GDM1 (cell line): ENCODE data around the gene LUZP1.

Experiments used
- DNase-seq: peaks from one replicate; lab custom pipeline; 2025; lab: John Stamatoyannopoulos, UW

Gene LUZP1

DNA sequence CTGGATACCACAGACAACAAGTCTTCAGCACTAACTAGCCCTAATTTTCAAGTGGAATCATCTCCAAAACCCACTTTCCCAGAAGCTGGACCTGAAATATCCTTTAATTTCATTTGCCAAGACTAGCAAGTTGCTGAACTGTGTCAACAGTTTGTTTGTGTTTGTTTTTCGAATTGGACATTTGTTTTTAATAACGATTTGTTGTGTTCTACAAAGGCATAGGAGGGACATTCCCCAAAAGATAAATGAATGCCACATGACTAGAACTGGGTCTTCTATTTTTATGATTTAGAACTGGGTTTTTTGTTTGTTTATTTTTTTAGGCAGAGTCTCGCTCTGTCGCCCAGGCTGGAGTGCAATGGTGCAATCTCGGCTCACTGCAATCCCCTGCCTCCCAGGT lies 17.9 kb downstream of the LUZP1 start:
- DNase-seq = no peak

DNA sequence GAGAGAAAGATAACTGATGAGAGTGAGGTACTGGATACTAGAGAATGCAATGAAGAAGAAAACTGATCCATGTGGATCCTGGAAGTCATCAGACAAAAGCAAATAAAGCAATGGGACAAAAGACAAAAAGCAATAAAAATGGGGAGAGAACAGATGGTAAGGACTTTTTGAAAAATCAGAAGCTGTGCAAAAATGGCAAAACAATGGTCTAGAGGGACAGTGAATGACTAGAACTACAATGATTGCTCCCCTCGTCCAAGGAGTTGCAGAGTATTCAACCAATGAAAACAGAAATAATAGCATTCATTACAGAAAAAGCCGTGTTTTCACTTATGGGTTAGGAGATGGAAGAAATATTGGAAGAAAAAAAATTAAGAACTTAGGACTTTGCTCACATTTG lies 18.5 kb downstream of the LUZP1 start:
- no peak for DNase-seq

- DNase-seq = no peak
These were observed 19.5 kb downstream of the LUZP1 start for GRCh38 chr1:23149114-23149513.

DNA sequence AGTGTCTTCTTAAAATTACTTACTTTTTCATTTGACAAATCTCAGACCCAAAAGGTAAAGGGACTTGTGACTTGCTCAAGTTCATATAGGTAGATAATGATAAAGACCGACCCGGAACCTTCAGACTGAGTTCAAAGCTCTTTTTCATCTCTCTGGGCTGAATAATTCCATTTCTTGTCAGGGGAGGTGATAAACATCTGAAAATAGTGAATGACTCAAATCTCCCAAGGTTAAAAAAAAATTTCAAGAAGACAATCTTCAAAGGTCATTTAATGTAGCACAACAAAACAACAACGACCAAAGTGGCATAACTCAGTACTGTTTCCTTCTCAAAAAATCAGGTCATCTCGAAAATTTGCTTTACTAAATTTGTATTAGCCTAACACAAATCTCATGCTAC lies 20.6 kb downstream of the LUZP1 start:
- no peak for DNase-seq

GRCh38 chr1:23140940-23141596 lies 27.6 kb downstream of the LUZP1 start:
- DNase-seq = no peak

- no peak for DNase-seq
These were observed 33.4 kb downstream of the LUZP1 start for GRCh38 chr1:23135268-23135667.

- DNase-seq = no peak
These were observed 34.6 kb downstream of the LUZP1 start for GRCh38 chr1:23134055-23134454.

DNA sequence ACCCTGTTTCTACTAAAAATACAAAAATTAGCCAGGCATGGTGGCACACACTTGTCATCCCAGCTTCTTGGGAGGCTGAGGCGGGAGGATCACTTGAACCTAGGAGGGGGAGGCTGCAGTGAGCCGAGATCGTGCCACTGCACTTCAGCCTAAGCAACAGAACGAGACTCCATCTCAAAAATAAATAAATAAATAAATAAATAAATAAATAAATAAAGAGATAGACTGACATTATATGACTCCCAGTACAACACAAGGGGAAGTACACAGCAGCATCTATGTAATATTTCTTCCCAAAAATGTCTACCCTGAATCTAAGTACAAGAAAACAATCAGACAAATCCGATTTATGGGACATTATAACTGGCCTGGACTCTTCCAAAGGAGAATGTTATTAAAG lies 35.1 kb downstream of the LUZP1 start:
- no peak for DNase-seq

GRCh38 chr1:23132033-23132432 lies 36.6 kb downstream of the LUZP1 start:
- DNase-seq = no peak

DNA sequence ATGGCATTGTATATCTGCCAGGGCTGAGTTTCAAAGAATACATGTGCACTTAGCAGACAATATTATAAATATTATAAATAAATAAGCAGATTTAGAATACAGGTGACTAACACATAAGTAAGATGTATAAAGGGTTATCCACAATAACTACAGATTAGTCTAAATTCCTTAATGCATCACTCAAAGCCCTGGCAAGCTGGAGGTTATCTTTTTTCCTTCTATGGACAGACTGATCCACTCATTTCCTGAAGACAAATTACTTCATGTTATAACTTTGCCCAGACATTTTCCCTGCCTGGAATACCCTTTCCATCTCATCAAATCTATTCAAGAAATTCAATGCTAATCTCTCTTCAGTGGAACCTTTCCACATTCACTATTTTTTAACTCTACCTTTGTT lies 38.8 kb downstream of the LUZP1 start:
- DNase-seq = no peak

DNA sequence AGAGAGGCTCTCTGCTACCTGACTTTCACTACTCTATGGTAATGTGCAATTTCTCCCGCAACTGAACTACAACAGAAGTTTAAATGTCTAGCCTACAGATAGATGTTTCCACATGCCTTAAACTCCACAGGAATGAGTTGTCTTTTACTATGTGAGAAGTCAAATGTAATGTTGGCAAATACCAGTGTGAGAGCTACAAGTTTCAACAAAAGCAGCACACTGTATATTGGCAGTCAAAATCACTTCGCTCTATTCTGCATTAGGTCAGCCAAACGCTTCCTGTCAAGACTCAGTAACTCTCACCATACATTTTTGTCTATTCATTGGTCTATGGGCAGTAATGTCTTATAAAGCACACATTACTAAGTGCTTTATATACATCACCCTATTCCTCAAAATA lies 41.9 kb downstream of the LUZP1 start:
- DNase-seq = no peak

GRCh38 chr1:23126200-23126599 lies 42.5 kb downstream of the LUZP1 start:
- DNase-seq = no peak

DNA sequence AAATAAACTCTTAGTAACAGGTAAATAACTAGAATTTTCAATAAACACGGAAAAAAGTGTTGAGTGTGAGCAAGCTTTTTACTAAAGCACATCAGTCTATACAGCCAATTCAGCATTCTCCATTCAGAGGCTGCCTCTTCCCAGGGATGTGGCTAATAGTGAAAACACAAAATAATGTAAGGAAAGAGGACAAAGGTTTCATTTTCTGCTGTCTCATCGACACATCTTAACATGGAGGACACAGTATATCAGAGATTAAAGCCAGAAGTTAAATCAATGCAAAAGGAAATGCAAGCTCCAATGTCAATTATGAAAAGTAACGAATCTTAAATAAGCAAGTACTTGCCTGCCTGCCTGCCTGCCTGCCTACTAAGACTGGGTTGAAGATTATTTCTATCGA lies 43.2 kb downstream of the LUZP1 start:
- no peak for DNase-seq

GRCh38 chr1:23124259-23125026 lies 44.2 kb downstream of the LUZP1 start:
- no peak for DNase-seq

DNA sequence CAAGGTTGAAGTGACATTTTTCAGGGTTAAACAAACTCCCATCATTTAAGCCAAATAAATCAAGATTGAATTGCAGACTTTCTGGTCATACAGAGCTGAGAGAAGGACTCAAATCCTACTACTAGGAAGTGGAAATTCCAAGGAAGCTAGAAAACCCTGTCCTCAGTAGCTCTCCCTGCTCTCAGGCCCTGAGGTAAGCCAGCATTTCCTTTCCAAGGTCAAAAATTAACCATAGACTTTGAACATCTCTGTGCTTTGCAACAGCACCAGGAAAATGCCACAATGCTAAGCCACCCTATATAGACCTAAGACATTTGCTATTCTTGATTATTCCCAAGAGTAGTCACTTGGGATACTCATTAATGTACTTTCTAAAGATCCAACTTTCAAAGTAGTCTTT lies 45.1 kb downstream of the LUZP1 start:
- no peak for DNase-seq

DNA sequence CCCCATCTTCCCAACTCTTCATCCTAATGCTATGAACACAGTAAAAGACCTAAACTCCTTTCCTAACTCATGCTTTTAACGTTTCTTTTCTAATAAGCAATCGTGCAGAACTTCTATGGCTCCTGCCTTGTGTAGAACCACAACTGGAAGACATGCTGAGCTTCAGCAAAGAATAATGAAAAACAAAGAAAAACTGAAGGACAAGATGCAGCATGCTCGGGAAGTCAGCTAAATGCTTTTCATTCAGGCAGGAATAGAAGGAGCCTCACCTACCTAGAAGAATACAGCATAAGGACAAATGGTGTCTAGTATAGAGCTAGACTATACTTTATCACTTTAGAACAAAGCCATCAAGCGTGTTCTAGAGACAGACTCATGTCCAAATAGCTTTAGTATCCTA lies 45.9 kb downstream of the LUZP1 start:
- DNase-seq = no peak

DNA sequence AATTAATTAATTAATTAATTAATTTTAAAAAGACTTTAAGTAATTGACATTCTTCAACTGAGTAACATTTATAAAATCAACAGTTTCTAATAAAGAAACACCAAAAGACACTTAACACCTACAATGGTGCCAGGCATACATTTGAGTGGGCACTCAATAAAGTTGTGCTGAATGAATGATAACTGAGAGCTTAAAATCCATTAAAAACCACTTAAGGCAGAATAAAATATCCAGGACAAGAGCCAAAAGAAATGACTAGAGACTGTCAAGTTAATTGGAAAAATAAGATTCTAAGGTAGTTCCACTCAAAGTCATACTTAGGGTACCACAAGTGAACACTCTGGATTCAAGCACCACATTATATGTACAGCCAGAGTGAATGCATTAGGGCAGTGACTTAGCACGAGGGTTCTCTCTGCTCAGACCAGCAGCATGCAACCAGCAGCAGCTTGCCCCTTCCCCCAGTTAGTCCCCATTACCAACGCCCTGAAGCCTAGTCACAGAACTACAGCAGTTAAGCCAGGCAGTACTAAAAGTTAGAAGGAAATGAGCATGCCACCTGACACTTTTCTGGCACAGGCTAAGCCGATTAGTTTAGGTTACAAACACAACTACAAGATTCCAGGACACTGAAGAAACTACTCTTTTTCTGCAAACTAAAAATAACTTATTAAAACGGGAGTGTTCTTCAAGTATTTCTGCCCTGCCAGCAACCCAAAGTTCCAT lies 46.5 kb downstream of the LUZP1 start:
- no peak for DNase-seq

DNA sequence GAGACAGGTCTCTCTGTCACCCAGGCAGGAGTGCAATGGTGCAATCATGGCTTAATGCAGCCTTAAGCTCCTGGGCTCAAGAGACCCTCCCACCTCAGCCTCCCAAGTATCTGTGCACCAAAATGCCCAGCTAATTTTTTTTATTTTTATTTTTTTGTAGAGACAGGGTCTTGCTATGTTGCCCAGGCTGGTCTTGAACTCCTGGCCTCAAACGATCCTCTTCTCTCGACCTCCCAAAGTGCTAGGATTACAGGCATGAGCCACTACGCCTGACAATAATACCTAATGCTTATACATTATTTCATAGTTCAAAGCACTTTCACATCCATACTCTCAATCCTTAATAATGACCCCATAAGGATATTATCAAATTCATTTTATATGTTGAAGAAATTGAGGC lies 48.3 kb downstream of the LUZP1 start:
- no peak for DNase-seq

- no peak for DNase-seq
These were observed 49.5 kb downstream of the LUZP1 start for GRCh38 chr1:23118957-23119792.

GRCh38 chr1:23118407-23118806 lies 50.2 kb downstream of the LUZP1 start:
- DNase-seq = no peak

GRCh38 chr1:23116921-23117699 lies 51.5 kb downstream of the LUZP1 start:
- DNase-seq = no peak
